DOHH2 (cell line): Measurements from ENCODE around the gene FLVCR1.

Source experiments
- H3F3A ChIP-seq: fragments of 200-600 bp; sonication (generic), shearing (Covaris generic); 2 replicates; pipeline ENCODE4 v1.6.0; 2016; ENCODE audit warnings: antibody characterized with exemption, mild to moderate bottlenecking; ENCODE audit not compliant: control insufficient read depth, insufficient read depth
- H3K27ac ChIP-seq: fragments of 200-600 bp; sonication (generic); 2 replicates; pipeline ENCODE4 v1.5.1; 2014; ENCODE audit warnings: low read depth, mild to moderate bottlenecking, low read length, moderate library complexity
- H3K27me3 ChIP-seq: fragments of 200-600 bp; sonication (generic); 2 replicates; pipeline ENCODE4 v1.6.1; 2014; ENCODE audit warnings: mild to moderate bottlenecking, low read length, mixed read lengths; ENCODE audit not compliant: control insufficient read depth
- H3K36me3 ChIP-seq: fragments of 200-600 bp; sonication (generic); 2 replicates; pipeline ENCODE4 v1.6.1; 2014; ENCODE audit warnings: mild to moderate bottlenecking, low read length, moderate library complexity, mixed read lengths; ENCODE audit not compliant: control insufficient read depth
- H3K4me1 ChIP-seq: fragments of 200-600 bp; sonication (generic); 2 replicates; pipeline ENCODE4 v1.6.1; 2014; ENCODE audit warnings: mild to moderate bottlenecking, low read length, mixed read lengths; ENCODE audit not compliant: control insufficient read depth
- H3K4me2 ChIP-seq: fragments of 200-600 bp; sonication (generic); 2 replicates; pipeline ENCODE4 v1.6.0; 2014; ENCODE audit warnings: mild to moderate bottlenecking, low read length, moderate library complexity
- H3K4me3 ChIP-seq: fragments of 200-600 bp; sonication (generic); 2 replicates; pipeline ENCODE4 v1.5.1; 2014; ENCODE audit warnings: mild to moderate bottlenecking, low read length, mixed read lengths
- H3K79me2 ChIP-seq: fragments of 200-600 bp; sonication (generic); 2 replicates; pipeline ENCODE4 v1.6.1; 2014; ENCODE audit warnings: mild to moderate bottlenecking, low read length, mixed read lengths; ENCODE audit not compliant: control insufficient read depth
- H3K9me2 ChIP-seq: fragments of 200-600 bp; sonication (generic); replicated peaks from 2 replicates; pipeline ENCODE4 v1.6.1; 2014; ENCODE audit warnings: mild to moderate bottlenecking, low read length, mixed read lengths; ENCODE audit not compliant: control insufficient read depth
- H3K9me3 ChIP-seq: fragments of 200-600 bp; sonication (generic); 2 replicates; pipeline ENCODE4 v1.6.1; 2014; ENCODE audit warnings: antibody characterized with exemption, low read length, mixed read lengths; ENCODE audit not compliant: control insufficient read depth, insufficient read depth
- H4K20me1 ChIP-seq: fragments of 200-600 bp; sonication (generic); 2 replicates; pipeline ENCODE4 v1.6.0; 2014; ENCODE audit warnings: low read depth, mild to moderate bottlenecking, antibody characterized with exemption, low read length, moderate library complexity; ENCODE audit not compliant: control insufficient read depth, insufficient read depth
- EZH2phosphoT487 ChIP-seq: fragments of 200-600 bp; sonication (generic); IDR thresholded peaks from 2 replicates; pipeline ENCODE4 v1.6.1; 2017; ENCODE audit warnings: borderline replicate concordance, mild to moderate bottlenecking, antibody characterized with exemption, low read length, moderate library complexity, mixed read lengths
- TF ChIP-seq, protein P1 (sequence below): fragments of 200-600 bp; sonication (generic); IDR thresholded peaks from one replicate; pipeline ENCODE4 v1.5.1; 2014; ENCODE audit warnings: antibody characterized with exemption, mild to moderate bottlenecking, low read depth, low read length; ENCODE audit not compliant: poor library complexity, severe bottlenecking

The FLVCR1 gene

GRCh38 chr1:212917134-212917485, 59.0 kb downstream of the FLVCR1 start:
- Histone ChIP-seq H3K4me2 (no peak overlapping the region), H3K79me2 (no peaks in the 10 kb centered on the region), H3K36me3 (no peaks in the 10 kb centered on the region), H3F3A (no peaks in the 10 kb centered on the region), H3K27ac (no peak overlapping the region), H3K9me2 (no peaks in the 10 kb centered on the region), H3K27me3 (peaks cover 15% of the 10 kb centered on the region), H3K4me1 (peaks cover 18% of the 10 kb centered on the region), H3K4me3 (no peak overlapping the region), H4K20me1 (no peaks in the 10 kb centered on the region), H3K9me3 (no peaks in the 10 kb centered on the region)
- TF ChIP-seq EZH2phosphoT487: no peak
- TF ChIP-seq, protein P1, sequence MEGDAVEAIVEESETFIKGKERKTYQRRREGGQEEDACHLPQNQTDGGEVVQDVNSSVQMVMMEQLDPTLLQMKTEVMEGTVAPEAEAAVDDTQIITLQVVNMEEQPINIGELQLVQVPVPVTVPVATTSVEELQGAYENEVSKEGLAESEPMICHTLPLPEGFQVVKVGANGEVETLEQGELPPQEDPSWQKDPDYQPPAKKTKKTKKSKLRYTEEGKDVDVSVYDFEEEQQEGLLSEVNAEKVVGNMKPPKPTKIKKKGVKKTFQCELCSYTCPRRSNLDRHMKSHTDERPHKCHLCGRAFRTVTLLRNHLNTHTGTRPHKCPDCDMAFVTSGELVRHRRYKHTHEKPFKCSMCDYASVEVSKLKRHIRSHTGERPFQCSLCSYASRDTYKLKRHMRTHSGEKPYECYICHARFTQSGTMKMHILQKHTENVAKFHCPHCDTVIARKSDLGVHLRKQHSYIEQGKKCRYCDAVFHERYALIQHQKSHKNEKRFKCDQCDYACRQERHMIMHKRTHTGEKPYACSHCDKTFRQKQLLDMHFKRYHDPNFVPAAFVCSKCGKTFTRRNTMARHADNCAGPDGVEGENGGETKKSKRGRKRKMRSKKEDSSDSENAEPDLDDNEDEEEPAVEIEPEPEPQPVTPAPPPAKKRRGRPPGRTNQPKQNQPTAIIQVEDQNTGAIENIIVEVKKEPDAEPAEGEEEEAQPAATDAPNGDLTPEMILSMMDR: no peak

DNA sequence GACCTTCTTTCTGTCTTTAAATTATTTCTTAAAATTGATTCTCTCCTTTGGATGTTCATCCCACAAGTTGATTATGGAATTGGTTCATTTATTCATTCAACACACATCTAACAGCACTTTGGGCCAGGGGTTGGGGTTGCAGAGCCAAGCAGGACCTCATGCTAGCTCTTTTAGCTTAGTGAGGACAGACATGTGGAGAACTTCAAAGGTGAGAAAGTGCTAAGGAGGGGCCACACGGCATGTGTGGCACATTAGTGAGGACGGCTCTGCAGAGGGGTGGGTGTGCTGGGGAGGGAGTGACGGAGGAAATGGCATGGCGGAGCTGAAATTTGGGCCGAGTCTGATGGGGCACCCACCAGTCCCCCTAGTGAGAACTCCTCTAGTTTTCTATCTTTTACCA, 59.8 kb downstream of the FLVCR1 start:
- H3F3A ChIP-seq: no peaks in the 10 kb centered on the region
- no peaks in the 10 kb centered on the region for H3K9me2 ChIP-seq
- no peaks in the 10 kb centered on the region for H3K36me3 ChIP-seq
- H3K4me3 ChIP-seq: no peak overlapping the region
- no peak for TF ChIP-seq EZH2phosphoT487
- TF ChIP-seq, protein P1: no peak
- H3K4me1 ChIP-seq: peaks cover 18% of the 10 kb centered on the region
- no peaks in the 10 kb centered on the region for H3K9me3 ChIP-seq
- no peaks in the 10 kb centered on the region for H3K79me2 ChIP-seq
- H4K20me1 ChIP-seq: no peaks in the 10 kb centered on the region
- H3K27me3 ChIP-seq: peaks cover 17% of the 10 kb centered on the region
- no peak overlapping the region for H3K27ac ChIP-seq
- H3K4me2 ChIP-seq: no peak overlapping the region

DNA sequence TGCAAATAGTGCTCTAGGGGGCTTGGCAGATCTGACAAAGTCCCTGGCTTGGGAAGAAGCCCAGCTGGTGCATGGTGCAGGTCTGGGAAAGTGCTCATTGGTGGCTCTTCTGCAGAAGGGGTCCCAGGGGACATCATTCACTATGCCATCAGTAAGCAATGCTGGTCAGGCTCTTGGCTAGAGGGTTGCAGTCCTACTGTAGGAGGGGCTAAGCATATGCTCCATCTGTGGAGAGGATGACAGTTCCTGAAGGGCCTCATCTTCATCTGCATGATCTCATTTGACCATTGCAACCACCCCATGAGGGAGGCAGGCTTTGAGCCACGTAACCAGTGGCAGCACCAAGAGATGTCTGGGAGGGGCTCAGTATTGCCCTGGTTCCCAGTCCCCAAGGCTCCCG, 60.7 kb downstream of the FLVCR1 start:
- Histone ChIP-seq H3K9me2 (no peaks in the 10 kb centered on the region), H3K79me2 (no peaks in the 10 kb centered on the region), H3F3A (no peaks in the 10 kb centered on the region), H3K4me1 (peaks cover 18% of the 10 kb centered on the region), H3K27ac (no peak overlapping the region), H3K27me3 (peaks cover 17% of the 10 kb centered on the region), H3K4me2 (no peak overlapping the region), H3K9me3 (no peaks in the 10 kb centered on the region), H4K20me1 (no peaks in the 10 kb centered on the region), H3K36me3 (no peaks in the 10 kb centered on the region), H3K4me3 (no peak overlapping the region)
- TF ChIP-seq, protein P1: no peak
- TF ChIP-seq EZH2phosphoT487: no peak

- Histone ChIP-seq H3K4me2 (peak overlapping the region; percentile 26), H3K4me3 (no peak overlapping the region), H4K20me1 (no peaks in the 10 kb centered on the region), H3K27me3 (peaks cover 17% of the 10 kb centered on the region), H3K36me3 (no peaks in the 10 kb centered on the region), H3K27ac (no peak overlapping the region), H3K9me3 (no peaks in the 10 kb centered on the region), H3F3A (no peaks in the 10 kb centered on the region), H3K9me2 (no peaks in the 10 kb centered on the region), H3K79me2 (no peaks in the 10 kb centered on the region), H3K4me1 (peaks cover 18% of the 10 kb centered on the region)
- TF ChIP-seq EZH2phosphoT487: no peak
- TF ChIP-seq, protein P1: no peak
Measured at GRCh38 chr1:212920246-212920645, 62.2 kb downstream of the FLVCR1 start.
